Mesenchymal stem cell (in vitro differentiated cells and primary cell): ENCODE results near the gene ERFL. TPM values are rescaled to one million over a fixed set of nuclear protein-coding genes. Genes with fewer than 3 reads are reported as not detected.
A peak's percentile ranks its signal among the peaks of the same experiment; 100 is the strongest.

Experiments
- DNase-seq: peaks from one replicate; pipeline ENCODE4 v3.0.0-alpha.2; 2013
- H2AFZ ChIP-seq: one replicate; pipeline ENCODE4 v1.6.1; 2013; ENCODE audit warnings: low read depth, mild to moderate bottlenecking, control low read depth, inconsistent platforms, low read length, moderate library complexity
- H2AK5ac ChIP-seq: 2 replicates; pipeline ENCODE4 v1.6.1; 2013; ENCODE audit warnings: low read length, moderate library complexity, mild to moderate bottlenecking, inconsistent platforms; ENCODE audit not compliant: severe bottlenecking
- H2BK120ac ChIP-seq: one replicate; pipeline ENCODE4 v1.6.1; 2013; ENCODE audit warnings: low read depth, mild to moderate bottlenecking, inconsistent platforms, low read length, moderate library complexity
- H2BK12ac ChIP-seq, 2 experiments: one replicate each; pipeline ENCODE4 v1.6.1; 2013; ENCODE audit warnings: inconsistent platforms in 2 of 2, low read length in 2 of 2, mild to moderate bottlenecking in 2 of 2, moderate library complexity in 2 of 2, control low read depth in 1 of 2
- H2BK15ac ChIP-seq: one replicate; pipeline ENCODE4 v1.6.1; 2013; ENCODE audit warnings: mild to moderate bottlenecking, low read depth, inconsistent platforms; ENCODE audit not compliant: poor library complexity, severe bottlenecking
- H2BK5ac ChIP-seq: 2 replicates; pipeline ENCODE4 v1.6.1; 2013; ENCODE audit warnings: low read depth, mild to moderate bottlenecking, low read length, control low read depth, inconsistent platforms; ENCODE audit not compliant: poor library complexity, severe bottlenecking
- H3K14ac ChIP-seq, 2 experiments: one replicate each; pipeline ENCODE4 v1.6.1; 2013; ENCODE audit warnings: inconsistent platforms in 2 of 2, low read length in 2 of 2, control low read depth in 1 of 2, mild to moderate bottlenecking in 1 of 2, moderate library complexity in 1 of 2
- H3K18ac ChIP-seq, 2 experiments: one replicate each; pipeline ENCODE4 v1.6.1; 2013; ENCODE audit warnings: inconsistent platforms in 2 of 2, low read length in 2 of 2, control low read depth in 1 of 2, low read depth in 1 of 2, mild to moderate bottlenecking in 1 of 2
- H3K23ac ChIP-seq, 2 experiments: one replicate each; pipeline ENCODE4 v1.6.1; 2013; ENCODE audit warnings: inconsistent platforms in 2 of 2, low read length in 2 of 2, mild to moderate bottlenecking in 2 of 2, moderate library complexity in 2 of 2, control low read depth in 1 of 2
- H3K27ac ChIP-seq: 2 replicates; pipeline ENCODE4 v1.5.1; 2013; ENCODE audit warnings: mild to moderate bottlenecking, moderate library complexity, low read length, control low read depth, inconsistent platforms; ENCODE audit not compliant: poor library complexity, severe bottlenecking
- H3K27me3 ChIP-seq, 2 experiments: 2 replicates each; pipeline versions ENCODE4 v1.6.1 to v1.7.0; 2013; ENCODE audit warnings: low read length in 2 of 2, mild to moderate bottlenecking in 2 of 2, moderate library complexity in 2 of 2, control low read depth in 1 of 2, inconsistent platforms in 1 of 2; ENCODE audit not compliant: control insufficient read depth in 1 of 2, insufficient read depth in 1 of 2
- H3K36me3 ChIP-seq, 2 experiments: 2 replicates each; pipeline versions ENCODE4 v1.6.1 to v1.7.0; 2013; ENCODE audit warnings: low read length in 2 of 2, control low read depth in 1 of 2, inconsistent platforms in 1 of 2, low read depth in 1 of 2, mild to moderate bottlenecking in 1 of 2; ENCODE audit not compliant: insufficient read depth in 2 of 2, control insufficient read depth in 1 of 2
- H3K4ac ChIP-seq, 2 experiments: one replicate each; pipeline ENCODE4 v1.6.1; 2013; ENCODE audit warnings: inconsistent platforms in 2 of 2, low read length in 2 of 2, mild to moderate bottlenecking in 2 of 2, moderate library complexity in 2 of 2, control low read depth in 1 of 2, low read depth in 1 of 2
- H3K4me1 ChIP-seq: 2 replicates; pipeline ENCODE4 v1.6.1; 2013; ENCODE audit warnings: low read depth, low read length, control low read depth; ENCODE audit not compliant: control insufficient read depth, insufficient read depth
- H3K4me2 ChIP-seq: 2 replicates; pipeline ENCODE4 v1.6.1; 2013; ENCODE audit warnings: low read length, mild to moderate bottlenecking, inconsistent platforms; ENCODE audit not compliant: poor library complexity, severe bottlenecking
- H3K4me3 ChIP-seq, 2 experiments: 2 replicates each; pipeline versions ENCODE4 v1.5.1 to v1.7.0; 2013; ENCODE audit warnings: low read length in 2 of 2, mild to moderate bottlenecking in 2 of 2, control low read depth in 1 of 2, low read depth in 1 of 2; ENCODE audit not compliant: insufficient read depth in 1 of 2
- H3K79me1 ChIP-seq: replicated peaks from 2 replicates; pipeline ENCODE4 v1.6.1; 2013; ENCODE audit warnings: mild to moderate bottlenecking, control low read depth, low read length, inconsistent platforms; ENCODE audit not compliant: poor library complexity, severe bottlenecking
- H3K9ac ChIP-seq: 2 replicates; pipeline ENCODE4 v1.7.0; 2013; ENCODE audit warnings: mild to moderate bottlenecking, low read length, moderate library complexity
- H3K9me3 ChIP-seq: 2 replicates; pipeline ENCODE4 v1.7.0; 2013; ENCODE audit warnings: mild to moderate bottlenecking, low read length; ENCODE audit not compliant: control insufficient read depth
- H4K8ac ChIP-seq: one replicate; pipeline ENCODE4 v1.6.1; 2013; ENCODE audit warnings: inconsistent platforms, mild to moderate bottlenecking, low read length, moderate library complexity
- H4K91ac ChIP-seq: one replicate; pipeline ENCODE4 v1.6.1; 2013; ENCODE audit warnings: mild to moderate bottlenecking, low read length, inconsistent platforms
- WGBS: methylation state at CpG from one replicate; pipeline ENCODE4 v1.1.7; 2013; ENCODE audit warnings: mixed read lengths; 5-methylcytosine and 5-hydroxymethylcytosine counted together
- small RNA-seq: library from polyadenylated mRNA; stranded (forward); fragments of <200 nt; extraction: miRNeasy Mini kit (QIAGEN cat#:217004); gene quantifications from one replicate; pipeline ENCODE3, GENCODE V24; 2013; ENCODE audit warnings: low read depth

ERFL gene

DNA sequence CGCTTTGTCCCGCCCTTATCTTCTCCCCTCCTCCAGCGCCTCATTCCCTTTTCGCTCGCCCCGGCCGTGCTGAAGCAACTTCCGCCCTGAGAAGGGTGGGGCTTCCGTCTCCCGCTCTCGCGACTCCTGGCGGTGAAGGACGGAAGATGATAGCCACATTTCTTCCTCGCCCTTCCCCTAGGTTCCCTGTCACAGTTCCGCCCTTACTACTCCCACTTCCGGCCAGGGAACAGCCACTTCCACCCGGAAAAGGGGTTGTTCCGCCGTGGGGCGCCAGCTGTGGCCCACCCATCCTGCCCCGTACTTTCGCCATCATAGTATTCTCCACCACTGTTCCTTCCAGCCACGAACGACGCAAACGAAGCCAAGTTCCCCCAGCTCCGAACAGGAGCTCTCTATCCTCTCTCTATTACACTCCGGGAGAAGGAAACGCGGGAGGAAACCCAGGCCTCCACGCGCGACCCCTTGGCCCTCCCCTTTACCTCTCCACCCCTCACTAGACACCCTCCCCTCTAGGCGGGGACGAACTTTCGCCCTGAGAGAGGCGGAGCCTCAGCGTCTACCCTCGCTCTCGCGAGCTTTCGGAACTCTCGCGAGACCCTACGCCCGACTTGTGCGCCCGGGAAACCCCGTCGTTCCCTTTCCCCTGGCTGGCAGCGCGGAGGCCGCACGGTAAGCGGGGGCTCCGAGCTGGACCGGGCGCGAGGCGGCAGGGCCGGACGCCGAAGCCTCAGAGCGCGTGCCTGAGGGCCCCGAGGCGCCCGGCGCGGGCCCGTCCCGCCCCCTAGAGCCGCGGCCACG is 68.4 kb downstream of the ERFL start, which contains the start of gene RPS19:
TSS of gene RPS19 (plus strand) at position 638 of the 801 bp plus-strand sequence. CDS start 520 bp downstream, outside the sequence.
- peaks cover 4 to 5% of the 10 kb centered on the region in 2 experiments for H3K27me3 ChIP-seq
- peak within 1 kb of the TSS; percentile 87 to 100 for H3K4me3 ChIP-seq
- peak within 1 kb of the TSS; percentile 69 for H3K4me2 ChIP-seq
- peak within 1 kb of the TSS; percentile 93 to 96 for H3K4ac ChIP-seq
- peak within 1 kb of the TSS; percentile 85 to 94 for H3K18ac ChIP-seq
- H3K9me3 ChIP-seq: no peaks in the 10 kb centered on the region
- peak; percentile 99 for DNase-seq
- H2BK120ac ChIP-seq: peak within 1 kb of the TSS; percentile 88
- peaks cover 38 to 41% of the 10 kb centered on the region in 2 experiments for H3K36me3 ChIP-seq
- H3K27ac ChIP-seq: peak within 1 kb of the TSS; percentile 98
- peak within 1 kb of the TSS; percentile 90 for H4K8ac ChIP-seq
- H3K79me1 ChIP-seq: no peaks in the 10 kb centered on the region
- H3K23ac ChIP-seq: peak within 1 kb of the TSS; percentile 56 to 90
- H3K9ac ChIP-seq: peak within 1 kb of the TSS; percentile 100
- H3K4me1 ChIP-seq: peaks cover 22% of the 10 kb centered on the region
- peak within 1 kb of the TSS; percentile 92 for H2AK5ac ChIP-seq
- H3K14ac ChIP-seq: peak within 1 kb of the TSS; percentile 89 to 93
- H2BK15ac ChIP-seq: peak within 1 kb of the TSS; percentile 44
- WGBS: under 1% methylated on average over 65 of the region's 76 CpGs
- peak within 1 kb of the TSS; percentile 90 for H4K91ac ChIP-seq
- peak within 1 kb of the TSS; percentile 64 for H2AFZ ChIP-seq
- H2BK12ac ChIP-seq: no peak within 1 kb of the TSS
- H2BK5ac ChIP-seq: peak within 1 kb of the TSS; percentile 98

GRCh38 chr19:41859213-41859617 is 69.0 kb downstream of the ERFL start:
- Histone ChIP-seq H3K23ac (no peak overlapping the region), H2BK15ac (no peak overlapping the region), H3K36me3 (peaks cover 33 to 35% of the 10 kb centered on the region in 2 experiments), H4K91ac (no peak overlapping the region), H3K27me3 (peaks cover 10 to 11% of the 10 kb centered on the region in 2 experiments), H3K79me1 (no peaks in the 10 kb centered on the region), H3K4me1 (peaks cover 18% of the 10 kb centered on the region), H3K4me3 (peak overlapping the region in 1 of 2 experiments; percentile 100), H2BK5ac (no peak overlapping the region), H2AK5ac (no peak overlapping the region), H3K27ac (peak overlapping the region; percentile 83), H2AFZ (no peak overlapping the region), H4K8ac (no peak overlapping the region), H3K9ac (peak overlapping the region; percentile 100), H2BK12ac (no peak overlapping the region), H3K14ac (no peak overlapping the region), H3K4ac (no peak overlapping the region), H3K4me2 (peak overlapping the region; percentile 69), H2BK120ac (no peak overlapping the region), H3K9me3 (no peaks in the 10 kb centered on the region), H3K18ac (no peak overlapping the region)
- no peak for DNase-seq
- WGBS: under 1% methylated on average over 7 of the region's 8 CpGs

Small RNA genes within 50 kb of the gene (small RNA-seq; reads per million reads assigned to genes)
- not detected for gene MIR6797
